ENCODE measurements around the gene TMEM11.

TMEM11 gene

DNA sequence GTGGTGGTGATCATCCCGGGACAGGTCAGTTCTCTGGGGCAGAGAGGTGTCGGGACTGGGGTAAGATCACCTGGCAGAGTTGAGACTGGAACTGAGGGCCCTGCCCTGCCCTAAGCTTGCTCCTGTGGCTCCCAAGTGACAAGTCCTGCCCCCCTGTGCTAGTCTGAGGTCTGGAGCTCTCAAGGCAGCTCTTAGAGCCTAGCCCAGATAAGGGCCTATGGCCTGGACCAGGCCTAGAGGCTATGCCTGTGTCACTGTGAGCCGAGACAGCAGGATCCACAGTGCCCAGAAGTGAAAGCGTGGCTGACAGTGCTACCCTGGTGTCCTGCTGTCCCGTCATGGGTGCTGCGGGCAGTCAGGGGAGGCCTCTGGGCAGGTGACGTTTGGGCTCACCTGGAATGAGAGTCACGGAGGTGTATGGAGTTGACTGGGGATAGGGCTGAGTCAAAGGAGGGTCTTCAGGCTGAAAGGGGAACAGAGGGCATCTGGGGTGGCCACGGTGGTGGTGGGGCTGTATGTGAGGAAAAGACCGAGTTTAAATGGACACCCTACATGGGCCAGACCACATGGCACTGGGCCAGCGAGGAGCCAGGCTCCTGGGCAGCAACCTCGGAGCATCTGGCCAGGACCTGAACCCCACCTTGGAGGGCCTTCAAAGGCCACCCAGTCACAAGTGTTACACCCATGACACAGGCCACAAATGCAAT, 33.7 kb upstream of the TMEM11 start:
- no peak for DNase-seq (ENCODE audit: extremely low read depth, low read depth)
- H3K4me3 ChIP-seq (replicated peaks; ENCODE audit: low read depth, low read length): no peak overlapping the region
- TF ChIP-seq, protein P1, sequence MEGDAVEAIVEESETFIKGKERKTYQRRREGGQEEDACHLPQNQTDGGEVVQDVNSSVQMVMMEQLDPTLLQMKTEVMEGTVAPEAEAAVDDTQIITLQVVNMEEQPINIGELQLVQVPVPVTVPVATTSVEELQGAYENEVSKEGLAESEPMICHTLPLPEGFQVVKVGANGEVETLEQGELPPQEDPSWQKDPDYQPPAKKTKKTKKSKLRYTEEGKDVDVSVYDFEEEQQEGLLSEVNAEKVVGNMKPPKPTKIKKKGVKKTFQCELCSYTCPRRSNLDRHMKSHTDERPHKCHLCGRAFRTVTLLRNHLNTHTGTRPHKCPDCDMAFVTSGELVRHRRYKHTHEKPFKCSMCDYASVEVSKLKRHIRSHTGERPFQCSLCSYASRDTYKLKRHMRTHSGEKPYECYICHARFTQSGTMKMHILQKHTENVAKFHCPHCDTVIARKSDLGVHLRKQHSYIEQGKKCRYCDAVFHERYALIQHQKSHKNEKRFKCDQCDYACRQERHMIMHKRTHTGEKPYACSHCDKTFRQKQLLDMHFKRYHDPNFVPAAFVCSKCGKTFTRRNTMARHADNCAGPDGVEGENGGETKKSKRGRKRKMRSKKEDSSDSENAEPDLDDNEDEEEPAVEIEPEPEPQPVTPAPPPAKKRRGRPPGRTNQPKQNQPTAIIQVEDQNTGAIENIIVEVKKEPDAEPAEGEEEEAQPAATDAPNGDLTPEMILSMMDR (IDR thresholded peaks at IDR 0.05; ENCODE audit: low read depth, low read length, missing control alignments): no peak

DNA sequence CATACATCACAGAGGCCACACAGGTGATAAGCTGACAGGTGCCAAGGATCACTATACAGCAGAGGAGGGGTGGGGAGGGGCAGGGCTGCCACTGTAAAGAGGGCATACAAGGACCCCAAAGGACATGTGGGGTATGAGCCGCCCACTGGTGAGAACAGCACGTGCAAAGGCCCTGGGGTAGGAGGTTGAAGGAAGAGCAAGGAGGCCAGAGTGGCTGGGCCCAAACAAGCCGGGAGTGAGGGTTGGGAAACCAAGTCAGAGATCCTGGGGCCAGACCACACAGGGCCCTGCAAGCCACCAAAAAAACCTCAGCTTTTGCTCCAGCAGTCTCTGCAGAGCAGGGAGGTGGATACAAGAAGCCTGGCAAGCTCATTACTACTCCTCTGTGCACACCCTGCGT, 32.7 kb upstream of the TMEM11 start:
- no peak overlapping the region for H3K4me3 ChIP-seq (replicated peaks; ENCODE audit: low read depth, low read length)
- TF ChIP-seq, protein P1 (IDR thresholded peaks at IDR 0.05; ENCODE audit: low read depth, low read length, missing control alignments): no peak
- DNase-seq (ENCODE audit: extremely low read depth, low read depth): no peak

DNA sequence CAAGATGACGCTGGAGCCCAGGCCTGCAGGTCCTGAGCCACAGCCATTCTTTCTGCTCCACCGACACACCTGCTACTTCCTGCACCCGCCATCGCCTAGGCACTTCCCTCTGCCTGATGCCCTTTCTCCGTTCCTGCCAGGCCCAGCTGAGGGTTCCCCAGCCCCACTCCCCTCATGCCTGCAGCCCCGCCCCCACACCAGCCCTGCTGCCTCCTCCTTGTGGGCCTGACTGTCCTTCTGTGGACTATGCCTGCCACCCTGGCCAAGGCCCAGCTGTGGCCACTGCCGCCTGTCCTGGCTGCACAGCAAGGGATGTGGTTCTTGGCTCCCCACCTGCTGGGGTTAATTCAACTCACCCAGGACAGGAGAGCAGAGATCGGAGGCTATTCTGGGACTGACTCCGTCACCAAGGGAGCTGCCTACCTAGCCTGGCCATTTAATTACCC, 31.7 kb upstream of the TMEM11 start:
- H3K4me3 ChIP-seq (replicated peaks; ENCODE audit: low read depth, low read length): no peak overlapping the region
- TF ChIP-seq, protein P1 (IDR thresholded peaks at IDR 0.05; ENCODE audit: low read depth, low read length, missing control alignments): no peak
- DNase-seq (ENCODE audit: extremely low read depth, low read depth): no peak

DNA sequence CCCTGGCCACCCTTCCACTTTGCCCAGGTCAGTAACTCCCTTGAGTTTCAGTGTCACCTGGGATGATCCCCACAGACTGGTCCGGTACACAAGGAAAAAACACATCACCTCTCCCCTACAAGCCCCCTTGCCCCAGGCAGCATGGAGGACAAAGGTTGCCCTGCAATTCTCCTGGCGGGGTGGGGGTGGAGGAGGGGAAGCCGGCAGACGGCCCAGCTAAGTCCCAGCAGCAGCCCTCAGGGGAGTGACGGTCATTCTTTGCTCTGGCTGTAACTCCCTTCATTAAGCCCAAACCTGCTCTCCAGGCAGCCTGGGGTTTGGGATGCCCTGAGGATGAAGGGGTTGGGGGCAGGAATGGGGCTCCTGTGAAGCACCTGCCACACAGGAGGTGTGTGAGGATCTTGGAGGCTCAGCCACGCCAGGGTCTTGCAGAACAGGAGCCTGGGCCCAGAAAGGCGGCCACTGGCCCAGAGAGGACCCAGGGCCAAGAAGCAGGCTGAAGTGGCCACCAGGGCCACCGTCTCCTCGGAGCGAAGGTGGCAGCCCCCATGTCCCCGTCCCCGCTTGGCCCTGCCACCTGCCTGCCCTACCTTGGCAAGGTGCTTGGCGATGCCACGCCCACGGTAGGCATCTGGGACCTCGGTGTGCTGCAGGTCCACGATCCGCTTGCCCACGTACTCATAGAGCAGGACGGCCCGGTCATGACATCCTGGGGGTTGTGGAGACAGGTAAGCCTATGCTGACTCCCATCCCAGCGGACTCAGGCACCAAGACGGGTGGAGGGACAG, 29.7 kb upstream of the TMEM11 start:
- TF ChIP-seq, protein P1 (IDR thresholded peaks at IDR 0.05; ENCODE audit: low read depth, low read length, missing control alignments): no peak
- DNase-seq (ENCODE audit: extremely low read depth, low read depth): no peak
- H3K4me3 ChIP-seq (replicated peaks; ENCODE audit: low read depth, low read length): no peak overlapping the region

DNA sequence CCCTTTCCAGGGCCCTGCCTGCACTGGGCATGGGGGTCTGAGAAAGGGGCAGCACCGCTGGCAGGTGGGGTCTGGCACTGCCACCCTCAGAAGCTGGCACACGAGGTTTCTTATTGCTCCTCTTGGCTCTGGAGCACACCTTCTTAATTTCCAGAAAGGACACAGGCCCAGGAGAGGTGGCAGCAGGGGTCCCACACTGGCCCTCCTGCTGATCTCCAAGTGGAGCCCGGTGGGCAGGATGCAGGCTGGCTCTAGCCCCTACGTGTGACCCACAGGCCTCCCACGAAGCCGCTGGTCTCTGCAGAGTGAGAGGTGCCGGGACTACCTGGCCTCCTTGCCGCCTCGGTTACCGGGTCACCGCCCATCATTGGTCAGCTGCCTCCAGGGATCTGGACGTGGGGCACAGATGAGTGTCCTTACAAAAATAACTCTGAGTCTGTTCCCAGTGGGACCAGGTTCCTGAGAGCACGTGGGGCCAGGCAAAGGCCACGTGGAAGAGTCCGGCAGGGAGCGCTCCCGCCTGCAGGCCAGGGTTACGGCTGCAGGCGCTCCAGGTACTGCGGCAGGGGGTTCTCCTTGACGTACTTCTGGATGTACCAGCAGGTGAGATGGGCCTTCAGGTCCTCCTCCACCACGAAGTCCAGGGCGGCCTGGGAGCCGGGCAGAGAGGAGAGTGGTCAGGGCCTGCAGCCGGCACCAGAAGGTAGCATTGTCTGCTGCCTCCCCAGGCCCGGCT, 29.0 kb upstream of the TMEM11 start:
- TF ChIP-seq, protein P1 (IDR thresholded peaks at IDR 0.05; ENCODE audit: low read depth, low read length, missing control alignments): no peak
- no peak for DNase-seq (ENCODE audit: extremely low read depth, low read depth)
- no peak overlapping the region for H3K4me3 ChIP-seq (replicated peaks; ENCODE audit: low read depth, low read length)

DNA sequence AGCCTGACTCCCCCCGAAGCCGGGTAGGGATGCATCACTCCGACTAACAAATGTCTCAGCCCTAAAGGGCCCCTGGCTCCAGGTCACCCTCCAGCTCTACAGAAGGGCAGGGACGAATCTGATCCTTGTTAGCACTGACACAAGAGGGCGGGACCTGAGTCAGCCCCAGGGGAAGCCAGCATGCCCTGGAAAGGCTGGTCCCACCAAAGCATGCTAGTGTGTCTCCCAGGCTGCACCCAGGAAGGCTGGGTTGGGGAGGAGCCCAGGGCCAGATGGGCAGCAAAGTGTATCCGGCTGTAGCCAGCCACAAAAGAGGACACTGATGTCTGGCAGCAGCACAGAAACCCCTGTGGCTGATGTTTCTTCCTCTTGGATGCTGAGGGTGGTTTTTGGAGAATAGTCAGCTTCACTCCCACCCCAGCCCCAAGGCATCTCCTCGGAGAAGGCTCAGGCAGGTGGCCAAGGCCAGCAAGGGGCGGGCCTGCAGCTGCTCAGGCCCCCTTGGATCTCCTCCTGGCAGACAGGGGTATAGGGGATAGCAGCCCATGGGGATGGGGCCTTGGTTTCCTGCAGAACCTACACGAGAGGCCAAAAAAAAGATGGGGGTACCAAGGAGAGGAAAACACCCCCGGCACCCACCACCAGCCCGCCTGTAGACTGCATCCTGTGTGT, 28.2 kb upstream of the TMEM11 start:
- no peak overlapping the region for H3K4me3 ChIP-seq (replicated peaks; ENCODE audit: low read depth, low read length)
- DNase-seq (ENCODE audit: extremely low read depth, low read depth): peak; percentile 12
- TF ChIP-seq, protein P1 (IDR thresholded peaks at IDR 0.05; ENCODE audit: low read depth, low read length, missing control alignments): no peak
